Cardiac muscle cell (in vitro differentiated cells and primary cell): ENCODE measurements around the gene DPP9. TPM values are rescaled to one million over a fixed set of nuclear protein-coding genes. Genes with fewer than 3 reads are reported as not detected.

Source experiments
- DNase-seq, 2 donors: peaks; one replicate each; pipeline versions ENCODE4 v3.0.0 to v3.0.0-alpha.2; 2010 to 2017; ENCODE audit warnings: low read depth in 1 of 2, low spot score in 1 of 2
- H3K27ac ChIP-seq: fragments of 200-600 bp; sonication (generic); 2 replicates; pipeline ENCODE4 v1.5.1; 2016
- H3K27me3 ChIP-seq: fragments of 200-600 bp; sonication (generic); 2 replicates; pipeline ENCODE4 v1.6.0; 2016; ENCODE audit warnings: control low read depth
- H3K36me3 ChIP-seq: fragments of 200-600 bp; sonication (generic); 2 replicates; pipeline ENCODE4 v1.5.1; 2016; ENCODE audit warnings: control low read depth
- H3K4me1 ChIP-seq: fragments of 200-600 bp; sonication (generic); 2 replicates; pipeline ENCODE4 v1.8.1; 2017; ENCODE audit warnings: low read depth, mild to moderate bottlenecking, mixed run types
- H3K4me3 ChIP-seq: fragments of 200-600 bp; sonication (generic); 2 replicates; pipeline ENCODE4 v1.5.1; 2016; ENCODE audit warnings: mild to moderate bottlenecking
- H3K9me3 ChIP-seq: fragments of 200-600 bp; sonication (generic); 2 replicates; pipeline ENCODE4 v1.5.1; 2017; ENCODE audit warnings: low read depth, mild to moderate bottlenecking, control low read depth
- CTCF ChIP-seq: IDR thresholded peaks from 2 replicates; pipeline ENCODE4 v1.5.1; 2012; ENCODE audit warnings: low read depth, mild to moderate bottlenecking, low read length
- polyA plus RNA-seq: library from polyadenylated mRNA; unstranded; fragments of >200 nt; fragmentation: Nextera tagmentation; extraction: Ambion mirVana; gene quantifications from 2 replicates; pipeline ENCODE4 v1.2.1, GENCODE V29; 2016
- total RNA-seq: library from RNA; depleted of rRNA; stranded (reverse); fragments of >200 nt; gene quantifications from 2 replicates; pipeline ENCODE4 v1.2.3, GENCODE V29; 2016

The DPP9 gene
- total and polyA plus RNA-seq, 2 experiments from 2014 or later = 25.4 to 50.4 TPM

GRCh38 chr19:4722671-4723594, 709 bp downstream of the DPP9 start:
- Histone ChIP-seq H3K4me1 (peaks cover 8% of the 10 kb centered on the region), H3K27me3 (no peaks in the 10 kb centered on the region), H3K9me3 (no peaks in the 10 kb centered on the region), H3K36me3 (peaks cover 6% of the 10 kb centered on the region), H3K27ac (peak overlapping the region; percentile 16), H3K4me3 (peak overlapping the region; percentile 57)
- no peak for TF ChIP-seq CTCF
- DNase-seq = peak in 1 of 2 donors; percentile 89

- Histone ChIP-seq H3K9me3 (no peaks in the 10 kb centered on the region), H3K27me3 (no peaks in the 10 kb centered on the region), H3K4me1 (peaks cover 8% of the 10 kb centered on the region), H3K36me3 (peaks cover 8% of the 10 kb centered on the region), H3K4me3 (no peak overlapping the region), H3K27ac (no peak overlapping the region)
- DNase-seq = no peak
- TF ChIP-seq CTCF = no peak
Observed at GRCh38 chr19:4721196-4721595, 2.4 kb downstream of the DPP9 start.

- Histone ChIP-seq H3K27ac (no peak overlapping the region), H3K36me3 (peaks cover 10% of the 10 kb centered on the region), H3K4me1 (peaks cover 8% of the 10 kb centered on the region), H3K9me3 (no peaks in the 10 kb centered on the region), H3K27me3 (no peaks in the 10 kb centered on the region), H3K4me3 (no peak overlapping the region)
- DNase-seq = no peak
- no peak for TF ChIP-seq CTCF
Observed at GRCh38 chr19:4720037-4720700, 3.5 kb downstream of the DPP9 start.

GRCh38 chr19:4719499-4719866, 4.2 kb downstream of the DPP9 start:
- H3K9me3 ChIP-seq = no peaks in the 10 kb centered on the region
- no peak overlapping the region for H3K27ac ChIP-seq
- H3K36me3 ChIP-seq = peaks cover 10% of the 10 kb centered on the region
- H3K4me3 ChIP-seq = no peak overlapping the region
- H3K4me1 ChIP-seq = peaks cover 8% of the 10 kb centered on the region
- no peaks in the 10 kb centered on the region for H3K27me3 ChIP-seq
- TF ChIP-seq CTCF = no peak
- DNase-seq = no peak

GRCh38 chr19:4717966-4718701, 5.5 kb downstream of the DPP9 start:
- no peak for TF ChIP-seq CTCF
- DNase-seq = no peak
- H3K4me3 ChIP-seq = no peak overlapping the region
- H3K9me3 ChIP-seq = no peaks in the 10 kb centered on the region
- no peak overlapping the region for H3K27ac ChIP-seq
- peaks cover 8% of the 10 kb centered on the region for H3K4me1 ChIP-seq
- H3K27me3 ChIP-seq = no peaks in the 10 kb centered on the region
- H3K36me3 ChIP-seq = peaks cover 13% of the 10 kb centered on the region
